IMR-90 (cell line): ENCODE data around the gene ARHGAP10.

Experiments used
- BHLHE40 ChIP-seq: fragments of 150-350 bp; IDR thresholded peaks from 2 replicates; pipeline ENCODE4 v1.6.1; 2016; ENCODE audit warnings: mild to moderate bottlenecking, low read depth, low read length
- ELK1 ChIP-seq: fragments of 150-350 bp; IDR thresholded peaks from 2 replicates; pipeline ENCODE4 v1.6.1; 2016; ENCODE audit warnings: low read depth, mild to moderate bottlenecking, low read length, moderate library complexity, borderline replicate concordance
- MAFK ChIP-seq: IDR thresholded peaks from 2 replicates; pipeline ENCODE4 v1.6.1; 2012; ENCODE audit warnings: low read depth, low read length, improper control_type of control experiment
- MAZ ChIP-seq: IDR thresholded peaks from 2 replicates; pipeline ENCODE4 v1.6.1; 2012; ENCODE audit warnings: low read depth, mild to moderate bottlenecking, low read length, improper control_type of control experiment, moderate library complexity, borderline replicate concordance
- POLR2A ChIP-seq: IDR thresholded peaks from 2 replicates; pipeline ENCODE4 v1.6.1; 2012; ENCODE audit warnings: mild to moderate bottlenecking, low read depth, low read length
- RCOR1 ChIP-seq: IDR thresholded peaks from 2 replicates; pipeline ENCODE4 v1.6.1; 2012; ENCODE audit warnings: mild to moderate bottlenecking, low read length, improper control_type of control experiment; ENCODE audit not compliant: insufficient replicate concordance
- SMC3 ChIP-seq: fragments of 150-350 bp; IDR thresholded peaks from 2 replicates; pipeline ENCODE4 v1.6.1; 2016; ENCODE audit warnings: low read depth, mild to moderate bottlenecking, antibody characterized with exemption, low read length, moderate library complexity
- TF ChIP-seq, protein P1 (sequence below): conservative IDR thresholded peaks from 2 replicates; pipeline ENCODE4 v1.5.1; 2012; ENCODE audit warnings: mild to moderate bottlenecking, low read depth, low read length, improper control_type of control experiment

DNA sequence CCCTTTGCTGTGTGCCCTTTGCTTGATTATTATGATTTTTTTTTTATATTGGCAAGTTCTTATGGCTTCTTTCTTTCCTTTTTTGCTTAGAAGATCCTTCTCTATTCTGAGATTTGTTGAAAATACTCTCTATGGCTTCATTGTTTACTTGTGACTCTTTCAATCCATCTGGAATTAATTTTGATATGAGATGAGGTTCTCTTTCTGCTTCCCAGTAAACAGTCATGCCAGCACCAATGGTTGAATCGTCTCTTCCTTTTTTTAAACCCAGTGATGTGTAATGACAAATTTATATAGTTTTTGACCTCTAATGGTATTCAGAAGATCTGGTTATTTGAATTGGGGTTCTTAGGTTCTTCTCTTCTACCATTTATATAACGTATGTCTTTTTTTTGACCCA is 121.8 kb downstream of the ARHGAP10 start:
- no peak for TF ChIP-seq RCOR1
- TF ChIP-seq, protein P1, sequence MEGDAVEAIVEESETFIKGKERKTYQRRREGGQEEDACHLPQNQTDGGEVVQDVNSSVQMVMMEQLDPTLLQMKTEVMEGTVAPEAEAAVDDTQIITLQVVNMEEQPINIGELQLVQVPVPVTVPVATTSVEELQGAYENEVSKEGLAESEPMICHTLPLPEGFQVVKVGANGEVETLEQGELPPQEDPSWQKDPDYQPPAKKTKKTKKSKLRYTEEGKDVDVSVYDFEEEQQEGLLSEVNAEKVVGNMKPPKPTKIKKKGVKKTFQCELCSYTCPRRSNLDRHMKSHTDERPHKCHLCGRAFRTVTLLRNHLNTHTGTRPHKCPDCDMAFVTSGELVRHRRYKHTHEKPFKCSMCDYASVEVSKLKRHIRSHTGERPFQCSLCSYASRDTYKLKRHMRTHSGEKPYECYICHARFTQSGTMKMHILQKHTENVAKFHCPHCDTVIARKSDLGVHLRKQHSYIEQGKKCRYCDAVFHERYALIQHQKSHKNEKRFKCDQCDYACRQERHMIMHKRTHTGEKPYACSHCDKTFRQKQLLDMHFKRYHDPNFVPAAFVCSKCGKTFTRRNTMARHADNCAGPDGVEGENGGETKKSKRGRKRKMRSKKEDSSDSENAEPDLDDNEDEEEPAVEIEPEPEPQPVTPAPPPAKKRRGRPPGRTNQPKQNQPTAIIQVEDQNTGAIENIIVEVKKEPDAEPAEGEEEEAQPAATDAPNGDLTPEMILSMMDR = no peak
- TF ChIP-seq ELK1 = no peak
- no peak for TF ChIP-seq SMC3
- TF ChIP-seq MAFK = no peak
- TF ChIP-seq POLR2A = no peak
- TF ChIP-seq MAZ = no peak
- TF ChIP-seq BHLHE40 = no peak
